Lung (tissue), 12 donors: ENCODE data around the gene ZNRF1. TPM values are rescaled to one million over a fixed set of nuclear protein-coding genes. Genes with fewer than 3 reads are reported as not detected.

Source experiments
- ATAC-seq: fragments of 200-7000 bp; cut with Tn5 transposase; one replicate; pipeline ENCODE4 v1.9.1; 2020; ENCODE audit warnings: moderate number of reproducible peaks; ENCODE audit not compliant: insufficient read depth, low FRiP score
- DNase-seq, 3 donors: peaks; one replicate each; pipeline ENCODE4 v3.0.0-alpha.2; 2013 to 2017
- H3K27ac ChIP-seq, 2 donors: one replicate each; pipeline ENCODE4 v1.5.1; 2013; ENCODE audit warnings: mild to moderate bottlenecking in 2 of 2, moderate library complexity in 2 of 2, control low read depth in 1 of 2, inconsistent platforms in 1 of 2, low read depth in 1 of 2, low read length in 1 of 2
- H3K27me3 ChIP-seq, 3 donors: one replicate each; pipeline ENCODE4 v1.5.1; 2013; ENCODE audit warnings: low read length in 2 of 3; ENCODE audit not compliant: control insufficient read depth in 3 of 3, insufficient read depth in 3 of 3
- H3K36me3 ChIP-seq, 4 donors: one replicate each; pipeline ENCODE4 v1.5.1; 2013; ENCODE audit warnings: low read length in 4 of 4, mild to moderate bottlenecking in 1 of 4, moderate library complexity in 1 of 4; ENCODE audit not compliant: control insufficient read depth in 4 of 4, insufficient read depth in 4 of 4
- H3K4me1 ChIP-seq, 5 donors: one replicate each; pipeline ENCODE4 v1.5.1; 2013; ENCODE audit warnings: low read length in 5 of 5, mild to moderate bottlenecking in 2 of 5, moderate library complexity in 1 of 5; ENCODE audit not compliant: control insufficient read depth in 5 of 5, insufficient read depth in 5 of 5
- H3K4me3 ChIP-seq: one replicate; pipeline ENCODE4 v1.5.1; 2013; ENCODE audit warnings: mild to moderate bottlenecking, control low read depth, moderate library complexity
- H3K9ac ChIP-seq, 2 donors: one replicate each; pipeline ENCODE4 v1.5.1; 2013; ENCODE audit warnings: low read length in 2 of 2, control low read depth in 1 of 2; ENCODE audit not compliant: insufficient read depth in 1 of 2
- H3K9me3 ChIP-seq, 4 donors: one replicate each; pipeline ENCODE4 v1.5.1; 2013; ENCODE audit warnings: low read length in 3 of 4, mild to moderate bottlenecking in 1 of 4, moderate library complexity in 1 of 4; ENCODE audit not compliant: control insufficient read depth in 4 of 4, insufficient read depth in 3 of 4
- CTCF ChIP-seq: IDR thresholded peaks from 2 replicates; pipeline ENCODE4 v1.5.1; 2012; ENCODE audit warnings: mild to moderate bottlenecking; ENCODE audit errors: control extremely low read depth, extremely low read depth
- WGBS, 2 donors: extraction: QIAGEN DNeasy Blood & Tissue Kit; methylation state at CpG; one replicate each; pipeline ENCODE4 v1.1.7; 2013; 5-methylcytosine and 5-hydroxymethylcytosine counted together
- polyA plus RNA-seq, 2 donors: library from polyadenylated mRNA; stranded (reverse); fragments of 200-250 nt; gene quantifications; one replicate each; pipeline ENCODE4 v1.2.1, GENCODE V29; 2013
- total RNA-seq, 2 donors: library from RNA; depleted of rRNA in 1 of 2; stranded (reverse); fragments of >200 nt in 1 of 2; gene quantifications; one replicate each; pipeline ENCODE4 v1.2.1, GENCODE V29; 2014 to 2021
- donor health status: control.
- donor health status: control.
- donor health status: Bipolar disorder and iron deficiency.
- donor health status: healthy.
- donor health status: DM: yes; HTN: yes; CAD: no.

The ZNRF1 gene
- total and polyA plus RNA-seq, 4 donors, result 8.9 to 25.1 (median 16.2) TPM

- no peak overlapping the region for H3K9ac ChIP-seq
- TF ChIP-seq CTCF, result no peak
- peak overlapping the region in 1 of 2 donors; percentile 72 for H3K27ac ChIP-seq
- peaks cover 0 to 34% (median 21%) of the 10 kb centered on the region in 5 donors for H3K4me1 ChIP-seq
- no peaks in the 10 kb centered on the region for H3K9me3 ChIP-seq
- no peaks in the 10 kb centered on the region for H3K27me3 ChIP-seq
- WGBS, 2 donors, result 91 to 92% methylated on average over 20 of the region's 20 CpGs
- ATAC-seq (no peak), DNase-seq (no peak)
- H3K4me3 ChIP-seq, result no peak overlapping the region
- peaks cover 0 to 5% (median 0%) of the 10 kb centered on the region in 4 donors for H3K36me3 ChIP-seq
Observed at GRCh38 chr16:75113541-75114121, 114.8 kb downstream of the ZNRF1 start.

GRCh38 chr16:75114179-75114945, 115.5 kb downstream of the ZNRF1 start:
- Histone ChIP-seq H3K27ac (no peak overlapping the region), H3K9me3 (no peaks in the 10 kb centered on the region), H3K9ac (no peak overlapping the region), H3K4me3 (no peak overlapping the region), H3K27me3 (no peaks in the 10 kb centered on the region), H3K36me3 (peaks cover 0 to 5% (median 0%) of the 10 kb centered on the region in 4 donors), H3K4me1 (peaks cover 0 to 30% (median 16%) of the 10 kb centered on the region in 5 donors)
- WGBS, 2 donors, result 90% methylated on average over 43 to 44 of the region's 44 CpGs
- DNase-seq (no peak), ATAC-seq (no peak)
- no peak for TF ChIP-seq CTCF

GRCh38 chr16:75114946-75115825, 116.4 kb downstream of the ZNRF1 start:
- peaks cover 0 to 23% (median 7%) of the 10 kb centered on the region in 5 donors for H3K4me1 ChIP-seq
- TF ChIP-seq CTCF, result no peak
- no peak overlapping the region for H3K9ac ChIP-seq
- no peaks in the 10 kb centered on the region for H3K9me3 ChIP-seq
- no peaks in the 10 kb centered on the region for H3K27me3 ChIP-seq
- no peak overlapping the region for H3K4me3 ChIP-seq
- ATAC-seq, result no peak
- WGBS, 2 donors, result 91 to 94% methylated on average over 45 of the region's 45 CpGs
- H3K36me3 ChIP-seq, result peaks cover 0 to 5% (median 0%) of the 10 kb centered on the region in 4 donors
- DNase-seq, result no peak
- no peak overlapping the region for H3K27ac ChIP-seq
